ENCODE data around the gene NKX1-2.

NKX1-2 gene

DNA sequence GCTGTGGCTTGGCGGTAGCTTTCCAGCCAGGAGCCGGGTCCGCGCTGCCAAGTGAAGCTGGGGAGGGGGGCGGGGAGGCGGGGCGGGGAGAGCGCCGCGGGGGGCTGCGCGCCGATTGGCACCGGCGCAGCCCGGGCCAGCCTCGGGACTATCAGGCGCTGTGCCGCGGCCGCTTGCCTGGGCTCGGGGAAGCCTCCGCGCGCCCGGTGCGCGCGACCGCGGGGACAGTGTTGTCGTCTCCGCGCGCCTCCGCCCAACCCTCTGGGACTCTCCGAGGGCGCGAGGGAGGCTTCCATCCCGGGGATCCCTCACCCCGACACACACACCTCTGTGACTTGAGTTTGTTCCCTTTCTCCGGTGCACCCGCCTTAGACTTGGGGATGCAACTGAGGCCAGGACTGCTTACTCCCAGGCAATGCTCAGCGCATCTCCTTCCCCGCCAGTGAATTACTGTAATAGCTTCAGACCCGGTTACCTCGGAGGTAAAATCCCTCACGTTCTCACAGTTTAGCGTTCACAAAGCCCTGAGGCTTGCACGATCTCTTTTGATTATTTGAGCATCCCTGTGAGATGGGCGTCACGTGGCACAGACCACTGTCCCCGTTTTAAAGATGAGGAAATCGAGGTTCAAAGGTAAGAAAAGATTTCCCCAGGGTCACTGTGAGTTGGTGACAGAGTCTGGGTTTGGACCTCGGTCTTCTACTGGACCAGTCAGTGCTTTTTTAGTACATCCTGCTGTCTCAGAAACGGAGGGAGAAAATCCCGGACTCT lies at the start of gene NKX1-2:
Gene NKX1-2 (minus strand): TSS at position 24 of the 771 bp plus-strand sequence. CDS start 92 bp downstream, outside the sequence.
- no peak for DNase-seq (ENCODE audit: low read depth in 3 of 3)

DNA sequence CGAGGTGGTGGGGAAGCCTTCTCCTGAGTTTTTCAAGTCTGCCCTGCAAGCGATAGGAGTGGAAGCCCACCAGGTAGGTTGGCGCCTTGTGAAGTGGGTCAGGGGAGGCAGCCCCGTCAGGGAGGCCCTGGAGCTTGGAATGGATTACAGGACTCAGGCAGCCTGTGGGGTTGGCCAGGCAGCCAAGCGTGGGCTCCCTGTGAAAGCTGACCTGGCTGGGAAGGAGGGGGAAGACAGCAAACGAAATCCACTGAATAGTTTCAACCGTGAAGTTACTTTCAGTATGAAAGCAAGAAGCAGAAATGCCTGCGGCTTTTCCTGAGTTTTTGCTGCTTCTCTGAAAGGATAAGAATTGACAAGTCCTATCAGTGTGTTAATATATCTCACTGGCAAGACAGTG lies 48.2 kb upstream of the NKX1-2 start:
- no peak for DNase-seq (ENCODE audit: low read depth in 3 of 3)

DNA sequence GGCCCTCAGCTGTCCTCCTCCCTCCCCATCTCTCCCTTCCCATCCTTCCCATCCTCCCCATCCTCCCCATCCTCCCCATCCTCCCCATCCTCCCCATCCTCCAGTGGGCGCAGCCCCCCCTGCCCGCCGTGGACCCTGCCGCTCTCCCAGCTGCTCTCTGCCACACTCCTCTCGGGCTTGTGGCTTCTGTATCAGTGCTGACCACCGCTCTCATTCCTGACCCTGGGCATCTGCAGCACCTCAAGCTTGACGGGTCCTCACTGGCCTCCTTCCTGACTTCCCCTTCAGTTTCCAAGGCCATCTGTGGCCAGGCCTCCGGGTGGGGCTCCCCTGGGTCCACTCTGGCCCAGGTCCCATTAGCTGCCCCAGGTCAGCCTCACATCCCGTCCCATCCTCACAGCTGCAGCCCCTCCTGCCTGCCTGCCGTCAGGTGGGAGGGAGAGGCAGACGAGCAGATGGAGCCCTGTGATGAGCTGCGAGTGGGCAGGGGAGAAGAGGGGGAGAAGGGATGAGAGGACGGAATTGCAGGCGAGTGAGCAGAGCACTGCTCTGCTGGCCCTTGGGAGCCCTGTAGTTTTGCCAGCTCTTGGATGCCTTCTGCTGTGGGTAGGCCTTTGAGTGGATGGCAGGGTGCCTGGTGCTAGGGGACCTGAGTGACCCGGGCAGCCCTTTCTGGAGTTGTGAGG lies 47.5 kb upstream of the NKX1-2 start:
- DNase-seq (ENCODE audit: low read depth in 3 of 3), result no peak

DNA sequence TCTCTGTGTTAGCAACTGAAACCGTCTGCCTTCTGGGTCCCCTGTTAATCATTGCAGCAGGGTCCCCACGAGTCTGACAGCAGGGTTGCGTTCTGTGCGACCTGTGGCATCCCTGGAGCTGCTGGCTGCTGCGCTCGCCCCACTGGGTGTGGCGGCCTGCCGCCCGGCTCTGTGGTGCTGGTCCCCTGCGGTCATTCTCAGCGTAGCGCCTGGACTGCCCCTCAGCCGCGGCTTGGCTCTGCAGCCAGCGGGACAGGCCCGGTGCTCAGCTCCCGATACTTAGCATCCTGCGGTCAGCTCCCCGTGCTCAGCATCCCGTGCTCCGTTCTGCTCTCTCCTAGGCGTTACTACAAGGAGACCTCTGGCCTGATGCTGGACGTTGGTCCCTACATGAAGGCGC lies 46.8 kb upstream of the NKX1-2 start:
- no peak for DNase-seq (ENCODE audit: low read depth in 3 of 3)

DNA sequence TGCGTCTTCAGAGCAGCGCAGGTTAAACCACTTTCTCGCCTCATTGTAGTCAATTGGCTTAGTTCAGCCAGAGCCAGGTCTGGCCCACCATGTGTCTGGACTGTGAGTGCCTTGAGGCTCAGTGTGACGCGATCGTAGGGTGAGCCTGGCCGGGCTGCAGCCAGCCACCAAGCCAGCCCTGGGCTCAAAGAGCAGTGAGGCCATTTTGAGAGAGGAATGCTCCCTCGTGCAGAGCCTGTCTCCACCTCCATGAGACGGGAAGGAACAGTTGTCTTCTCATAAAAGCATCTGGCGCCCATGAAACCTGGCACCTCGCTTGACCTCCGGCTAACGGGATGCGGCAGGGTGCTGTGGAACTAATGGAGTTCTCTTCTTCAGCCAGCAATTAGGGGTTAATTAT lies 46.3 kb upstream of the NKX1-2 start:
- no peak for DNase-seq (ENCODE audit: low read depth in 3 of 3)

DNA sequence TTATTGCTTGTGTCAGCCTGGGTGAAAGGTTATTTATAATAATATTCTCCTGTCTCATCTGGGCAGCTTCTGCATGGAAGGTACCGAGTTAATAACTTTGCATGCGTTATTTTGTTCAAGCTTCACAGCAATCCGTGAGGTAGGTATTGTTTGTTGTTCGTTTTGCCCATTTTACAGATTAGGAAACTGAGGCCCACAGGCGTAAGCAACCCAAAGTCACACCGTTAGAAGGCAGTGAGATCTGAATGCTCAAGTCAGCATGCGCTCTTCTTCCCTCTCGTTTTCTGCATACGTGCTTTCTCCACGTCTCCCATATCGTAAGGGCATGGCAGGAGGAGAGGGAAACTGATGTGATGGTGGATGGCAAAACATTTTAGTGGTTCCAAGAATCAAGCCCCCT lies 45.9 kb upstream of the NKX1-2 start:
- no peak for DNase-seq (ENCODE audit: low read depth in 3 of 3)

DNA sequence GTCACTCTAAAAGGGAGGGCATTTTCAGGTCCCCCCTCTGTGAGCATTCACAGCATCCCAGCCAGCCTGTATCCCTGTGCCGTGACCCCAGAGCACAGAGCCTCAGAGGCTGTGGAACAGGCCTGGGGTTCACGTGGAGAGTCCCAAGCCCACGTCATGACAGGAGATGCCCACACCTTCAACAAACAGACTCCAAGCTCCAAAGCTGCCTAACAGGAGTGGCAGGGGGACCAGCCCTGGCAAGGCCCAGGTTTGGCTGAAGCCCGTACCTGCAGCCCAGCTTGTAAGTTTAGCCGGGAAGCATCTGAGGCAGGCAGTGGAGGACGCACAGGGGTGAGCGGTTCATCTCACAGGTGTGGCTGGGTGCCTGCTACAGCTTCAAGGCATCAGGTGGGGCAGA lies 45.3 kb upstream of the NKX1-2 start:
- DNase-seq (ENCODE audit: low read depth in 3 of 3), result no peak

DNA sequence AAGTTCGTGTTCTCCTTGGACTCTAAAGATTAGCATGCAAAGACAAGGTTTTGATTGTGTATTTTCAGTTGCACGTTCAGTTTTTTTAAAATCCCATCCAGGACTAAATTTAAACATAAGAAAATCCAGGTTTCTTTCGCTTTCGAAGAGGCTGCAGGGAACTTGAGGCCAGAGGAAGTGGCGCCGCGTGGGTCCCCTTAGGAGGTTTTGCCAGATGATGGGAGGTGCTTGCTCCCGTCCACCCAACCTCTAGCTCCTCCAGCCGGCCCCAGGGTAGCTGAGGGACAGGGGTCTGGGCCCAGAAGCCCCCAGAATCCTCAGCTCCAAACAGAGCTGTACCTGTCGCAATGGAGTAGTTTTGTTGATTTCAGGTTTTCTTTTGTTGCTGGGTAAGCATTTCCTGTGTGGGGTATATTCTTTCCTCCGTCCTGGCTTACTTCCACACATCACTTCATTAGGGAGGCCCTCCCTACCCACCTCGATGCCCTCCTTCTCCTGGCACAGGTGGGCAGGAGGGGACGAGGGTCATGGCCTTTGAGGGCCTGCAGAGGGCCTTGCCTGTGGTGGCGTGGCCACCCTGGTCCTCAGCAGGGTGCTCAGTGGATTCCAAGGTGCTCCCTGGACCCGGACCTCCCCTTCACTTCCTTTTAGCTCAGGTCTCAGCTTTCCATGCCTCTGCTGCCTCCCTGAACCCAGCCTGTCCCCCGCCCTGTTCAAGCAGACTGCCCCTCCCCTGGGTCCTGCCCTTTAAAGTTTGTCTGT lies 44.4 kb upstream of the NKX1-2 start:
- DNase-seq (ENCODE audit: low read depth in 3 of 3), result no peak

DNA sequence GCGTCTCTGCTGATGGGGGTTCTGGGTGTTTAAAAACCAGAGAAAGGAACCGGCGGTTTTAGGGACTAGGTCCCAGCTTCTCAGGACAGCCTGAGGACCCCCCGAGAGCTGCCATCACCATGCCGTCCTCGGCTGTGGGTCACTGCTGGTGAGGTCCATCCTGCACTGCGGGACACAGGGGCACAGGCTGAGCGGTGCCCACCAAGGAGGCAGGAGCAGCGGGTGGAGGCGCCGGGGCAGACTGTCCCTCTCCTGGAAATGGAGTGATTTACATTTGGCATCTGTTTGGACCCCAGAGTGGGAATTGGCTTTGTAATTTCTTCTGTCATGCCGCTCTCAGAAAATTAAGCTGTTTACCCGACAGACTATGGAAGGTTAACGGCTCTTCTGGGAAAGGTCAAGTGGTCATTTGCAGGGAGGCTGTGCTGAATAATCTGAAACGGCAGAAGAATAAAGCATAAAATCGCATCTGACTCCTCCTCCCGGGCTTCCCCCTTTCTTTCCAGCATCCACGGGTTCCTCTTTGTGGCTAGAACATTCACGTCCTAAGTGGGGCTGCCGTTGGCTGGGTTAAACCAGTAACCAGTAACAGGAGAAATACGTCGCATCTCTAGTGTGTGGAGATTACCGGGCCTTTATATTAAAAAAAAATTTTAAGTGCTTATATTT lies 43.5 kb upstream of the NKX1-2 start:
- no peak for DNase-seq (ENCODE audit: low read depth in 3 of 3)

DNA sequence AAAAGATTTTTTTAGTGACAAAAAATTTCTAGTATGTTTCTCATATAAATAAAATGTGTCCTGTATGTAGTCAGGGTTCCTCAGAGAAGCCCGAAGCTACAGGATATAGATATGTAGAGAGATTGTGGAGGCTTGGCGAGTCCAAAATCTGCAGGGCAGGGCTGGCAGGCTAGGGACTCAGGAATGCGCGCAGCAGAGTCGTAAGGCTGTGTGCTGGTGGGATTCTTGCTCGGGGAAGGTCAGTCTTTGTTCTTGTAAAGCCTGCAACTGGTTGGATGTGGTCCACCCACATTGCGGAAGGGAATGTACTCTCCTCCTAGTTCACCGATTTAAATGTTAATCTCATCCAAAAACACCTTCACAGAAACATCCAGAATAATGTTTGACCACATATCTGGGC lies 42.4 kb upstream of the NKX1-2 start:
- no peak for DNase-seq (ENCODE audit: low read depth in 3 of 3)

DNA sequence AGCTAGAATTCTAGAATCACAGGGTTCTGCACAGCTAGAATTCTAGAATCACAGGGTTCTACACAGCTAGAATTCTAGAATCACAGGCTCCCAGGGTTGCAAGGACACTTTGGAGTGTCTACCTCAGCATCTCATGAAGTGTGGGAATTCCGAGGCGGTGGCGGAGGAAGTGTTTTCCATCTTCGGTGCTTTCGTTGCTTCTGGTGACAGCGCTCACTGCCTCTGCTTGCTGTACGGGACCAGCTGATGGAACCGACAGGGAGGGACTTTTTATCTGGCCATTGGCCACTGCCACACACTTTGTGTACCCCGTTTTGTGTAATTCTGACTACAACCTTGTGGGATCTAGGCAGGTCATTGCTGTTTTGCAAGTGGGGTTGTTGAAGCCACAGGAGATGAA lies 41.3 kb upstream of the NKX1-2 start:
- no peak for DNase-seq (ENCODE audit: low read depth in 3 of 3)

DNA sequence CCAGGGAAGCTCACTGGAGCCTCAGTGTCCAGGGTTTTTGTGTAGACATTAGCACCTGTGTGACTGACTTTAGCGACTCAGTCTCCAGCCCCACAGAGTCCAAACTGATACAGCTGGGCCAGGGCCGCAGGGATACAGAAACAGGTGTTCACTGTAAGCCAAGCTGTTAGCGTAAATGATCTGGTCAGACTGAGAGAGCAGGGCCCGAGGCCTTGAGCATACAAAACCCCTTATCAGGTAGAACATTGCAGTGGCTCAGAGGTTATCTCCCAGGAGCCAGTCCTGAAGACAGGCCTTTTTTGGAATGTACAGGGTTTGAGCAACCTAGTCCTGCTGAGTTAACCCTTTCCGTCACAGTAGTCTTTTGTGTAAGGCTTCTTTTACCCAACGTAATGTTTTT lies 36.8 kb upstream of the NKX1-2 start:
- no peak for DNase-seq (ENCODE audit: low read depth in 3 of 3)

DNA sequence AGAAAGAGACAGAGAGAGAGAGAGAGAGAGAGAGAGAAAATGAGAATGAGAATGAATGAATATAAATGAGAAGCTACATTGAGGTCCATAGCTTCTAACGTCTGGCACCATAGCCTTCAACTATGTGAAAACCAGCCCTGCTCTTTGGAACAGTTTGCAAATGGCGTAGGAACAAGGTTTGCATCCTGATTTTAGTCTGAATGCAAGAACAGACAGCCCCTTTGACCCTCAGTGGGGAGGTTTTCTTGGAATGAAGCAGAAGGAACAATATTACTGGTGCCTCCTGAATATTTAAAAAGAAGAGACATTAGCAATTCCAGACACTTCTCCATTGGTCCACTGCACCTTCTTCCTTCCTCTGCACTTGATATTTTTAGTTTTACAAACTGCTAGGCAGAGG lies 34.8 kb upstream of the NKX1-2 start:
- no peak for DNase-seq (ENCODE audit: low read depth in 3 of 3)

DNA sequence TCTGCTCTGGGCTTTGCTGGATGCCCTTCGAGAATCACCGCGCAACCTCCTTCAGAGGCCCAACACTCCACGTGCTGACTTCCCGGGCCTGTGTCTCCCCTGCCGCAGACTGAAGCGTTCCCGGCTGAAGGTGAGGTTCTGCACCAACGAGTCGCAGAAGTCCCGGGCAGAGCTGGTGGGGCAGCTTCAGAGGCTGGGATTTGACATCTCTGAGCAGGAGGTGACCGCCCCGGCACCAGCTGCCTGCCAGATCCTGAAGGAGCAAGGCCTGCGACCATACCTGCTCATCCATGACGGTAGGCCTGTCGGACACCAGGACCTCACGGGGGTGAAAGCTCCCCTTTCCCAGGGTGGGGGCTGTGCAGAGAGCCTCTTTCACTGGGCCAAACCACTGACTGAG lies 34.2 kb upstream of the NKX1-2 start:
- DNase-seq (ENCODE audit: low read depth in 3 of 3), result no peak

DNA sequence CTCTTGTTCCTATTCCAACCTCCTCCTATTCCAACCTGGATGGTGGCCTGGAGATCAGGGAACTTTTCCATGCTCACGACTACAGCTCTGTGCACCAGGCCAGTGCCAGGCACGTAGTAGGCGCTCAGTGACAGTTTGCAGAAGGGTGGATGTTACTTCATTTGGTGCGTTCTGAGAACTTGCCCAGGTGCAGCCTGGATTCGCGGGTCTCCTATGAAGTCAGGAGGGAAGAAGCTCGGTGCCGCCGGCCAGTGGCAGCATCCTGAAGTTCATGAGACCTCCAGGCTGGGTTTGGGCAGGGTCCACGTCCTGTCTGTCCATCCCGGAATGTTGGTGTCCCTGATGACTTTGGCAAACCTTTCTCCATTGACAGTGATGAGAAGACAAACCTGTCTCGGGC lies 33.0 kb upstream of the NKX1-2 start:
- DNase-seq (ENCODE audit: low read depth in 3 of 3), result no peak

DNA sequence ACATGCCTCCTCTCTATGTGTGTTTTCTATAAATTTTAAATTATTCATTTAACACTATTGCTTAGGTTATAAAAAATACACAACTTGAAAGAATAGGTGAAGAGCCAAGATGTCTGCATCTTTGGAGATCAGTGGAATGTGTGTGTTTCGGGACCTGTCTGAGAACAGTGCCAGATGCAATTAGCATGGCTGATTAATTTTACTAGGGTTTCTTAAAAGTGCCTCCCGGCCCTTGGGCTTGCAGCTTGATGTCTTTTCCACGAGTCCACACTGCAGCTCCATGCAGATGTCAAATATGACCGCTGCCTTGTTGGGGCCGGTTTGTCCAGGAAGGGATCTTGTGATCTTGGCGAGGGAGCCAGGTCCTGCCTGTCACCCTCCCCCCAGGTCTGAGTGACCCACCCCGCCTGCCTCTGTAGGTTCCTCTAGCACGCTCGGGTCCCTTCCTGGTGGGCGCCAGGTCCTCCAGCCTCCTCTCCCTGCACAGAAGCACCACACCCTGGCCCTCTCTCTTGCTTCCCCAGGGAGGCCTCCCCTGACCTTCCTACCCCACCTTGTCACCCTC lies 32.5 kb upstream of the NKX1-2 start:
- no peak for DNase-seq (ENCODE audit: low read depth in 3 of 3)

DNA sequence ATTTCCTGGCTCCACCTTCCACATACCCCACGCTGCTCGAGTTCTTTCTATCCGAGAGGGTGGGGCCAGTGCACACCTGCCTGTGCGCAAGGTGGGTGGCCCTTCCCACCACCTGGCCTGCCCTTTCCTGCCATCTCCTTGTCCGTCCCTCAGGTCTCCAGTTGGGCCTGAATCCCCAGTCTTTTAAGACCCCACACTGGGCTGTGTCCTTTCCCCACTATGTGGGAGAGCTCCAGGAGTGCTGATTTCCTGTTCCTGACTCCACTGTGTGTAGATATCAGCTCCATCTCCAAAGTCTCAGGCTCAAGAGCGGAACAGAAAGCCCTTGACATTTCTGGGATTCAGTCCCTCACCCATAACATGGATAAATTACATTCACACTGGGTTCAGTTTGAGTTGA lies 31.9 kb upstream of the NKX1-2 start:
- DNase-seq (ENCODE audit: low read depth in 3 of 3), result no peak

DNA sequence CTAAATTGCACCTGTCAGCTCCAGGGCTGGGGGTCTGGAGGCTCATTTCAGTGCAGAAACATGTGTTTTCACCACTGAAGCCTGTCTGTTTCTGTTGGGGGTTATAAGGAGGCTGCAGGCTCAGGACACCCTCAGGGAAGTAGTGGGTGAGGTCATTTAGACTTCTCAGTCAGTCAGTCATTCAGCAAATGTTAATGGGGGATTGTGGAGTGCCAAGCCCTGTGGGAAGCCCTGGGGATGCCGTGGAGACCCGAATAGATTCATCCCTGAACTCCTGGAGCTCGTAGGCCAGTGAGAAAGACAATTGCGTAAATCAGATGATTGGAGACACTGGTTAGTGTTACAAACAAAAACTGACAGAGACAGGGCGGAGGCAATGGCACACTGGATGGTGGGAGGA lies 31.0 kb upstream of the NKX1-2 start:
- no peak for DNase-seq (ENCODE audit: low read depth in 3 of 3)

DNA sequence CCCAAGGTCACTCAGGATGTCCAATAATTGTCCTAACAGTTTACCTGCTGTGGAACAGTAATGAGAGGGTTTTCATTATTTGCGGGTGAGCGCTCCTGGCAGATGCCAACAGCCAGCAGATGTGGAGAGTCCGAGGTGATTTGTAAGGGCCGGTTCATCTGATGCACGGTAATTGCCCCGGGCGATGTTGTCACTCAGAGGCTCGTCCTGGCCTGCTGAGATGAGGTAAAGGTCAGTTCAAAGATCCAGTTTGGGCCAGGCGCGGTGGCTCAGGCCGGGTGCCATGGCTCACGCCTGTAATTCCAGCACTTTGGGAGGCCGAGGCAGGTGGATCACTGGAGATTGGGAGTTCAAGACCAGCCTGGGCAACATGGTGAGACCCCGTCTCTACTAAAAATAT lies 28.7 kb upstream of the NKX1-2 start:
- no peak for DNase-seq (ENCODE audit: low read depth in 3 of 3)

DNA sequence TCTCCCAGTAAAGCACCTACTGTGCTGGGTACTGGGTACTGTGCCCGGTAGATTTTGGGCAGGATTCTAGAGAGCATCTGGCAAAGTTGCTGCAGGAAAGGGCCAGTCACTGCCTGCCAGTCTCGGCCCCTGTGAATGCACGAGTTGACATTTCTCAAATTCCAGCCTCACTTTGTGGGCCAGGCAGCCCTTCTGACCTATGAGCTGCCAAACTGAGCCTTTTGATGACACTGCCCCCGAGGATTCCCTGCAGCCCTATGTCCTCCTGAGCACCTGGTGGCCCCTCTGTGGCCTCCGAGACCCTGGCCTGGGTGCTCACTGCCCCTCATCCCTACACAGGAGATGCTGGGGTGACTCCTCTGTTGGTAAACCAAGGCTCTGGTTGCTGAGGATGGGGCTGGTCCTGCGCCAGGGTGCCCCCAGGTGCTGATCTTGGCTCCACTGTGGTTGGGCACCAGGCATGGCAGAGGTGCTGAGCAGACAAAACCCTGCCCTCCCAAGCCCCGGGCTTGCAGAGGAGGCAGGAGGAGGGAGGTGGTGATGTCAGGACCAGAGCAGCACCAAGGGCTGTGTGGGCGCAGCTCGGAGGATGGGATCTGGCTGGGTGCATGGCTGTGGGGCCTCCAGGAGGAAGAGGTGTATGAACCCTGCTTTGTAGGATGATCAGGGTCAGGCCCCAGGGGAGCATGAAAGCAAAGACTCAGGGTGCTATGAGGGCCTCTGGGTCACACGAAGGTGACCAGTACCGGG lies 28.0 kb upstream of the NKX1-2 start:
- no peak for DNase-seq (ENCODE audit: low read depth in 3 of 3)

DNA sequence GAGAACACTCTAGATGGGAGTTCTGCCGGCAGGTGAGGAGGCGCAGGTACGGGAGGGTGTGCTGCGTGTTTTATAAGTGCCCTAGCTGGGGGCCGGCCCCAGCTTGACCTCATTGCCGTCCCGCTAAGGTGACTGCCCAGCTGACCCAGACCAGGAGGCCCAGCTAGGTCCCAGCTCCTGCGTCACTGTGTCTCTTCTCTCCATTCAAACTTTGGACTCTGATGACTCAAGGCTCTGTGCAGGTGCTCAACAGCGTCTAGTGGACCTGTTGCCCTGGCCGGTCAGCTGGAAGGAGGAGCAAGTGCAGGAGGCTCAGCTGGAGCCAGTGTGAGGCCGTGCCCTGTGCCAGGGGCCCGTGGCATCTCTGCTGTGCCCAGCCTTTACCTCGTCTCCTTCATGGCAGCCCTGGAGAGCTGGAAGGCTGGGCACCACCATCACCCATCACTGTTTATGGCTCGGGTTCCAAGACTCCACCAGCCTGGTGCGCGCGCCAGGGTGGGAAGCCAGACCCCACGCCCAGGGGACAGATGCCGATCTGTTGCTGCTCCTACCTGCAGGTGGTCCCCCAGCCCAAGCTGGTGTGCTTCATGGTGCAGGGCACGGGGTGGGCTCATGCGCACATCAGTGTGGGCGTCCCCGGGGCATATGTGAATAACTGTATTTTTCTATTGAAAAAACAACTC lies 26.3 kb upstream of the NKX1-2 start:
- DNase-seq (ENCODE audit: low read depth in 3 of 3), result no peak
